H9 (cell line): ENCODE measurements around the gene BPIFA3. TPM values are rescaled to one million over a fixed set of nuclear protein-coding genes. Genes with fewer than 3 reads are reported as not detected.

ENCODE experiments used
- DNase-seq: peaks from one replicate; pipeline ENCODE4 v3.0.0-alpha.2; 2017
- H2AFZ ChIP-seq: one replicate; pipeline ENCODE4 v1.6.1; 2013; ENCODE audit warnings: mild to moderate bottlenecking, low read length, control low read depth, moderate library complexity
- H2AK5ac ChIP-seq: 2 replicates; pipeline ENCODE4 v1.6.1; 2013; ENCODE audit warnings: low read length, control low read depth, mixed read lengths; ENCODE audit not compliant: insufficient read length
- H2BK120ac ChIP-seq: one replicate; pipeline ENCODE4 v1.6.1; 2013; ENCODE audit warnings: low read depth, mild to moderate bottlenecking, low read length, control low read depth, inconsistent platforms; ENCODE audit not compliant: poor library complexity, severe bottlenecking
- H2BK12ac ChIP-seq: 2 replicates; pipeline ENCODE4 v1.6.1; 2013; ENCODE audit warnings: low read length, control low read depth, mixed read lengths, low read depth; ENCODE audit not compliant: insufficient read length
- H2BK15ac ChIP-seq: 2 replicates; pipeline ENCODE4 v1.6.1; 2013; ENCODE audit warnings: low read depth, low read length, control low read depth
- H2BK20ac ChIP-seq: one replicate; pipeline ENCODE4 v1.6.1; 2013; ENCODE audit warnings: low read depth, mild to moderate bottlenecking, low read length, control low read depth, inconsistent platforms; ENCODE audit not compliant: poor library complexity, severe bottlenecking
- H2BK5ac ChIP-seq: 2 replicates; pipeline ENCODE4 v1.6.1; 2013; ENCODE audit warnings: low read length, control low read depth, mixed read lengths; ENCODE audit not compliant: insufficient read length
- H3K14ac ChIP-seq: 2 replicates; pipeline ENCODE4 v1.6.1; 2013; ENCODE audit warnings: low read length, control low read depth; ENCODE audit not compliant: insufficient read depth
- H3K18ac ChIP-seq: 2 replicates; pipeline ENCODE4 v1.6.1; 2013; ENCODE audit warnings: low read depth, mild to moderate bottlenecking, mixed read lengths, low read length, control low read depth; ENCODE audit not compliant: insufficient read length
- H3K23ac ChIP-seq: 2 replicates; pipeline ENCODE4 v1.6.1; 2013; ENCODE audit warnings: low read length, control low read depth, mixed read lengths, low read depth; ENCODE audit not compliant: insufficient read length
- H3K23me2 ChIP-seq: 2 replicates; pipeline ENCODE4 v1.6.1; 2013; ENCODE audit warnings: low read depth, mild to moderate bottlenecking, mixed read lengths, low read length, control low read depth; ENCODE audit not compliant: insufficient read length, poor library complexity, severe bottlenecking
- H3K27ac ChIP-seq: 2 replicates; pipeline ENCODE4 v1.5.1; 2013; ENCODE audit warnings: low read length, control low read depth, mixed read lengths, low read depth; ENCODE audit not compliant: insufficient read length
- H3K27me3 ChIP-seq: 2 replicates; pipeline ENCODE4 v1.6.1; 2013; ENCODE audit warnings: low read length, control low read depth, inconsistent platforms; ENCODE audit not compliant: insufficient read depth
- H3K4ac ChIP-seq: 2 replicates; pipeline ENCODE4 v1.6.1; 2013; ENCODE audit warnings: low read depth, mild to moderate bottlenecking, control low read depth, inconsistent platforms, low read length, moderate library complexity
- H3K4me1 ChIP-seq: 2 replicates; pipeline ENCODE4 v1.6.1; 2013; ENCODE audit warnings: low read length, control low read depth, inconsistent platforms; ENCODE audit not compliant: insufficient read depth
- H3K4me2 ChIP-seq: 2 replicates; pipeline ENCODE4 v1.6.1; 2013; ENCODE audit warnings: low read length, control low read depth, mixed read lengths; ENCODE audit not compliant: insufficient read length, insufficient read depth
- H3K56ac ChIP-seq: 2 replicates; pipeline ENCODE4 v1.6.1; 2013; ENCODE audit warnings: low read depth, mild to moderate bottlenecking, mixed read lengths, low read length, control low read depth; ENCODE audit not compliant: insufficient read length
- H3K79me1 ChIP-seq: 2 replicates; pipeline ENCODE4 v1.6.1; 2013; ENCODE audit warnings: low read depth, mild to moderate bottlenecking, moderate library complexity, low read length, control low read depth, inconsistent platforms; ENCODE audit not compliant: insufficient read depth, poor library complexity, severe bottlenecking
- H3K79me2 ChIP-seq: 2 replicates; pipeline ENCODE4 v1.6.1; 2013; ENCODE audit warnings: low read length, control low read depth, inconsistent platforms; ENCODE audit not compliant: insufficient read depth
- H3K9ac ChIP-seq: 2 replicates; pipeline ENCODE4 v1.6.1; 2013; ENCODE audit warnings: low read length, control low read depth, mixed read lengths; ENCODE audit not compliant: insufficient read length; ENCODE audit errors: extremely low read depth
- H3K9me3 ChIP-seq: one replicate; pipeline ENCODE4 v1.6.1; 2013; ENCODE audit warnings: low read depth, low read length, inconsistent platforms; ENCODE audit not compliant: control insufficient read depth
- H3T11ph ChIP-seq: one replicate; pipeline ENCODE4 v1.6.1; 2013; ENCODE audit warnings: mild to moderate bottlenecking, low read length, control low read depth, inconsistent platforms
- H4K20me1 ChIP-seq: one replicate; pipeline ENCODE4 v1.6.1; 2013; ENCODE audit not compliant: control insufficient read depth, insufficient read length, insufficient read depth
- H4K5ac ChIP-seq: 2 replicates; pipeline ENCODE4 v1.6.1; 2013; ENCODE audit warnings: low read depth, mild to moderate bottlenecking, mixed read lengths, low read length, control low read depth; ENCODE audit not compliant: insufficient read length
- H4K8ac ChIP-seq: replicated peaks from 2 replicates; pipeline ENCODE4 v1.6.1; 2013; ENCODE audit warnings: low read length, control low read depth, mixed read lengths, low read depth; ENCODE audit not compliant: insufficient read length
- H4K91ac ChIP-seq: 2 replicates; pipeline ENCODE4 v1.6.1; 2013; ENCODE audit warnings: low read depth, mild to moderate bottlenecking, moderate library complexity, mixed read lengths, low read length, control low read depth; ENCODE audit not compliant: insufficient read length
- H3K27ac Mint-ChIP-seq, 3 experiments: 2 replicates in 2 of 3; 3 replicates in 1 of 3; pipeline ENCODE4 v1.8.0; 2020 to 2021; ENCODE audit warnings: mixed read lengths in 3 of 3, mild to moderate bottlenecking in 1 of 3, moderate library complexity in 1 of 3
- H3K27me3 Mint-ChIP-seq: 2 replicates; pipeline ENCODE4 v1.8.0; 2021; ENCODE audit warnings: low read depth, mild to moderate bottlenecking, moderate library complexity, mixed read lengths
- H3K36me3 Mint-ChIP-seq, 3 experiments: 2 replicates in 2 of 3; 3 replicates in 1 of 3; pipeline ENCODE4 v1.8.0; 2020 to 2021; ENCODE audit warnings: low read depth in 3 of 3, mixed read lengths in 3 of 3; ENCODE audit not compliant: insufficient read depth in 1 of 3
- H3K4me1 Mint-ChIP-seq, 2 experiments: 2 replicates each; pipeline ENCODE4 v1.8.0; 2020; ENCODE audit warnings: mixed read lengths in 2 of 2
- H3K4me3 Mint-ChIP-seq, 2 experiments: 2 replicates in 1 of 2; 3 replicates in 1 of 2; pipeline ENCODE4 v1.8.0; 2020 to 2021; ENCODE audit warnings: mild to moderate bottlenecking in 2 of 2, mixed read lengths in 2 of 2, moderate library complexity in 1 of 2
- H3K9me3 Mint-ChIP-seq, 2 experiments: 2 replicates in 1 of 2; 3 replicates in 1 of 2; pipeline ENCODE4 v1.8.0; 2020; ENCODE audit warnings: mild to moderate bottlenecking in 2 of 2, mixed read lengths in 2 of 2, moderate library complexity in 1 of 2
- CTCF ChIP-seq: fragments of 200-600 bp; sonication (generic); conservative IDR thresholded peaks from 3 replicates; pipeline ENCODE4 v1.8.0; 2021; ENCODE audit warnings: antibody characterized with exemption, mild to moderate bottlenecking
- WGBS: extraction: QIAGEN DNeasy Blood & Tissue Kit; methylation state at CpG from one replicate; pipeline ENCODE4 v1.1.7; 2013; ENCODE audit warnings: missing lambda C conversion rate, low lambda C conversion rate, mixed read lengths; ENCODE audit not compliant: insufficient read length; ENCODE audit errors: extremely low coverage; 5-methylcytosine and 5-hydroxymethylcytosine counted together
- total RNA-seq: library from RNA; stranded (reverse); gene quantifications from 2 replicates; pipeline ENCODE4 v1.2.1, GENCODE V29; 2021

BPIFA3 gene
- total RNA-seq, 1 experiment from 2014 or later = not detected

- Histone ChIP-seq H2BK12ac (no peak overlapping the region), H4K91ac (no peak overlapping the region), H3K27me3 (no peaks in the 10 kb centered on the region), H2BK5ac (no peak overlapping the region), H4K5ac (no peak overlapping the region), H3K18ac (no peak overlapping the region), H4K8ac (no peak overlapping the region), H3K23ac (no peak overlapping the region), H3K4ac (no peak overlapping the region), H3K4me2 (no peak overlapping the region), H3K56ac (no peak overlapping the region), H2BK20ac (no peak overlapping the region), H3K23me2 (no peaks in the 10 kb centered on the region), H3K4me1 (no peaks in the 10 kb centered on the region), H2AFZ (no peak overlapping the region), H3K14ac (no peak overlapping the region), H3T11ph (no peak overlapping the region), H2AK5ac (no peak overlapping the region), H3K79me1 (no peaks in the 10 kb centered on the region), H3K79me2 (no peaks in the 10 kb centered on the region), H3K9ac (no peak overlapping the region), H2BK120ac (no peak overlapping the region), H2BK15ac (no peak overlapping the region), H3K9me3 (no peaks in the 10 kb centered on the region), H4K20me1 (no peaks in the 10 kb centered on the region), H3K27ac (no peak overlapping the region)
- Mint-ChIP-seq H3K36me3 (no peaks in the 10 kb centered on the region), H3K4me1 (peaks cover 23 to 26% of the 10 kb centered on the region in 2 experiments), H3K4me3 (no peak overlapping the region), H3K9me3 (peaks cover 2 to 8% of the 10 kb centered on the region in 2 experiments; a peak in 1 of 5 replicates), H3K27me3 (peaks cover 7% of the 10 kb centered on the region), H3K27ac (no peak overlapping the region; a peak in 1 of 7 replicates)
- DNase-seq = no peak
- TF ChIP-seq CTCF = no peak
- no CpG with 5 or more reads among the region's 3 CpGs for WGBS
Measured at GRCh38 chr20:33176101-33176500, 41.1 kb upstream of the BPIFA3 start.
